ENCODE results near the gene VPS13A.
"Not testable (repeated sequence)": the region's sequence is repeated elsewhere in the genome, so short reads cannot be mapped to it uniquely, and the experiment has no call there.

VPS13A gene

DNA sequence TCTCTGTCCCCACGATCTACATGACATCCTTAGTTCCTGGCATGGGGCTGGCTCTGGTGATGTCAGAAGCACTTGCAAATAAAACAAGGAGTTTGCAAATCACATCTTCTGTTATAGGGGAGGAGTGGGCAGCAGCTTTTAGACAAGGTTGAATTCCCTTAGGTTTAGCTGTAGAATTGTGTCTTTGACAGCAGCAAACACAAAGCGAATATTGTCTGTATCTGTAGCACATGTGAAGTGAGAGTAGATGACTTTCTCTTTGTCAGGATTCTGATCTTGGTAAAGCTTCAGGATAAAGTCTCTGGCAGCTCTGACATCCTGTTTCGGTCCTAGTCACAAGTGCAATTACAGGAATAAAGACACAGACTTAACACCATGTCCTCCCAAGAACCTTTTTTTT, 246.5 kb downstream of the VPS13A start:
- no peak for DNase-seq (ENCODE audit: low spot score)

GRCh38 chr9:77424993-77425392, 247.7 kb downstream of the VPS13A start:
- DNase-seq (ENCODE audit: low spot score): no peak

- DNase-seq (ENCODE audit: low spot score): no peak
These were observed 249.4 kb downstream of the VPS13A start for GRCh38 chr9:77426712-77427111.

- no peak for DNase-seq (ENCODE audit: low spot score)
These were observed 250.1 kb downstream of the VPS13A start for GRCh38 chr9:77427256-77427927.

DNA sequence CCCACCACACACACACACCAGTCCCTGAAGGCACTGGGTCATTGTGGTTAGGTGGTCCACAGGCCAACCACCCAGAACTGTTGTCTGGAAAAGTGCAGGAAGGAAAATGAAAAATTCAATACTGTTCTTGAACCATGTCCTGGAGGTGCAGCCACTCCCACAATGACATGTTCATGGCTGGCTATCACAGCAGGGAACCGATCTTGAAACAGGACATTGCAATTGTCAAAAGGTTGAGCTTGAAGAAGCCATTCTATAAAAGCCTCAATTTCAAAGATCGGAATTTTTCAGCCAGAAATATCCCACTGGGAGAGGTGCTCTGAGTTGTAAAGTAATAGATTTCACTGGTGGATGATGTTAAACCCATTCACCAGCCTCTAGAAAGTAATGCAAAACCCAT, 252.6 kb downstream of the VPS13A start:
- no peak for DNase-seq (ENCODE audit: low spot score)

DNA sequence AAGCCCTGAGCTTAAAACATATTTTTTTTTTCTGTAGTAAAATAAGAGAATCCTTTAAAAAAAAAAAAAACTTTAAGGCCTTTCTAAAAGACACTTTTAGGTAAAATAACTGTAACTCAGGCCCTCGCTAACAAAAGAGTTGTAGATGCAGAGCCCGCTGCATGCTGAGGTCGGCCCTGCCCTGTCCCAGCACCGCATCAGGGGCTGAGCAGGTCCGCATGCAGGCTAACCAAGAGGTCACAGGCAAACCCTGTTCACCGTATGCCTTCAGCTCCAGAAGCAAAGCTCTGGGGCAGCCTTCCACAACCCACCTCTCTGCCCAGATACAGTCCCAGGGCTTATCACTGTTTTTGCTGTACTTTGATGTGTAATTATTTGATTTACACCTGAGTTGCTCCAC, 254.7 kb downstream of the VPS13A start:
- DNase-seq (ENCODE audit: low spot score): no peak

DNA sequence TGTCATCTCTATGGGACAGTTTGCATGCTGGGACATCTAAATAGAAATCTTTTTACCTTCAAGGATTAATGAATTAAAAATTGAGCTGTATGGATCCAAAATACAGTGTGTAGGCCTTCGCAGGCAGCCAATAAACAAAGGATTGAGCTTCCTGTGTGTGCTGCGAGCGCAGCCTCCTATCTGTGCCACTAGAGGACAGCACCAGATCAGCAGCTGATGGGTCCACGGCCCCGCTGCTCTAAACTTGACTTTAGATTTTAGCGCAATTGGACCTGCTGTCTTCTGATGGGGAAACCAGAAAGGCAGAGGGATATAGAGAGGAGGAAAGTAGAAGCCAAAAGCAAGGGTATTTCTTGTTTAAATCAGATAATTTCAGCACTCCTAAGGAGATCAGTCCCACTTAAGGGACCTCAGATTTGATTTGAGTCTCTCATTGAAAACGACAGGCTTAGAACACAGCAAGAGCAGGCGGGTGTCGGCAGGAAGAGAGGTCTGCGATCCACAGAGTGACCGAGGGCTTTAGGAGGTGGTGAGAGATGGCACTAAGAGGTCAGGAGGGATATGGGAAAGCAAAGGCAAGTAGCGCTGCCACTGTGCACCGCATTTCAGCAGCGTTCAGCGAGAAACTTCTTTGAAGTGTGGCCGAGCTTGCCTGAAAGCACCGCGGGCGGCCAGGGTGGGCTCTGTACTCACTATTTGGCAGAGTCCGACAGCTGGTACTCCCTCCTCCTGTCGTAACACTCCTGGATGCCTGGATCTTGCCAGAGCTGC, 256.5 kb downstream of the VPS13A start:
- DNase-seq (ENCODE audit: low spot score): peak; percentile 83

GRCh38 chr9:77435277-77435676, 257.9 kb downstream of the VPS13A start:
- DNase-seq (ENCODE audit: low spot score): no peak

GRCh38 chr9:77435688-77436087, 258.4 kb downstream of the VPS13A start:
- DNase-seq (ENCODE audit: low spot score): no peak

GRCh38 chr9:77438653-77439052, 261.3 kb downstream of the VPS13A start:
- no peak for DNase-seq (ENCODE audit: low spot score)

DNA sequence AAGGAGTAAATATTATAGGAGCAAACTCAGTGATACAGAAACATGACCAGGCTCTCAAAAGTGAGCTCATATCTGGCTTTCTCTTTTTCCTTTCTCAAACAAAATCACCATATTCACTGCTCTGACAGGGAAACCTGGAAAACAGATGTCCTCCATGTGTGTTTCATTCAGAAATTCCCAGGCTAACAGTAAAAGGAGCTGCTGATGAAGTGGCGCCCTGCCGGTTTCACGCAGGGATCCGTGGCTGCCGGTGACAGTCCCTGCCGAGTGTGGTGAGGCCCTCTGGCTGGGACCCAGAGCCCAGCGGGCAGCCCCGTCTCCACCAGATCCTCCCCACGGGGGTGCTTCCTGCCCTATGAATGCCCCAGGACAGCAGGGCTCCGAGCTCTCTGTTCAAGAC, 262.7 kb downstream of the VPS13A start:
- DNase-seq (ENCODE audit: low spot score): peak; percentile 62

GRCh38 chr9:77441124-77441523, 263.8 kb downstream of the VPS13A start:
- not testable (repeated sequence) for DNase-seq (ENCODE audit: low spot score)

GRCh38 chr9:77442436-77442835, 265.1 kb downstream of the VPS13A start:
- DNase-seq (ENCODE audit: low spot score): no peak

GRCh38 chr9:77447646-77448045, 270.3 kb downstream of the VPS13A start:
- no peak for DNase-seq (ENCODE audit: low spot score)

DNA sequence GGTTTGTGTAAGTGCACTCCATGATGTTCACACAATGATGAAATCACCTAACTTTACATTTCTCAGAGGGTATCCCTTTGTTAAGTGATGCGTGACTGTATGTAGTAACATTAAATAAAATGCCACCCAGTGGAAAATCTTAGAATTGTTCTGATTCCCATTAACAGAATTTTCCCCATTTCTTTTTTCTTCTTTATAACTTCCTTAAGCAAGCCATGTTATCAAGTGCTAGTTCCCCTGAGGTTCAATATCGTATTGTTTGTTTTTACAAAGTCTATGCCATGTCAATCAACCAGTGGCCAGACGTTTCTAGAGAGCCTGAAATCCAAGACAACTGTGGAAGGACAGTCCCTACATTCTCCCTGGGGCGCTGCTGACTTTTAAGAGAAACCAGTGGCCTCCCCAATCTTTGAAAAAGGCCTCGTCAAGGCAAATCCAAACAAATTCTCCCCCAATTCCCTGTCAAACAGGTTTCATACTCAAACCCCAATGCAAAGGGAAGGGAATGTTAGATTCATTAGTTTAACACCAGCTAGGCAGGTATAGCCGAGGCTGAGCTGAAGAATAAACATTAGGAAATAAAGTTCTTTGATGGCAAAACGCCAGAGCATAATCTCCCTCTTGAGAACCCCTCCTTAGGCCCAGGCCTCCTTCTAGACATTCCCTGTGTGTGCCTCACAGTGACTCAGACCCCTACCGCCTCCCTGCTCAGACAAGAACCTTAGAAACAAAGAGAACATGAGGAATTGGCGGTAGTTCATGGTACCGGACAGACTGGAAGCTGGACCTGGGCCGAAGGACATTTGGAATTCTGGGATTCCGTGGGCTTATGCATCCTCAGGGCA, 272.1 kb downstream of the VPS13A start:
- DNase-seq (ENCODE audit: low spot score): no peak

DNA sequence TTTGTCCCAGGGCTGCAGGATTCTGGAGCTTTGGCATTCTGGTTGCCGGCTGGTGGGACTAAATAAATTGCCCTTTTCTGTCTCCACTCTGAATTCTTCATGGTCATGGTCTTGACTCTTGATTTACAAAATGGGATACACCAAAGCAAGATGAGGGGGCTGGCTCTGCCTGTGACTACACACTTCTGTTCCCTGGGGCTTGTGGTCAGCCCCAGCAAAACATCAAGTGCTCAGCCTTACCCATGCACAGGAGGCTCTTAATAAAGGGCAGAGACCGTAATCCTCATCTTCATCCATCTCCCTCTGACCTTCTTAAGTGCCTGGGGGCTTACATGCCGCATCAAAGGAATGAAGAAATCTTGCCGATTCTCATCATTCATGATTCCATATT, 272.7 kb downstream of the VPS13A start:
- DNase-seq (ENCODE audit: low spot score): no peak

DNA sequence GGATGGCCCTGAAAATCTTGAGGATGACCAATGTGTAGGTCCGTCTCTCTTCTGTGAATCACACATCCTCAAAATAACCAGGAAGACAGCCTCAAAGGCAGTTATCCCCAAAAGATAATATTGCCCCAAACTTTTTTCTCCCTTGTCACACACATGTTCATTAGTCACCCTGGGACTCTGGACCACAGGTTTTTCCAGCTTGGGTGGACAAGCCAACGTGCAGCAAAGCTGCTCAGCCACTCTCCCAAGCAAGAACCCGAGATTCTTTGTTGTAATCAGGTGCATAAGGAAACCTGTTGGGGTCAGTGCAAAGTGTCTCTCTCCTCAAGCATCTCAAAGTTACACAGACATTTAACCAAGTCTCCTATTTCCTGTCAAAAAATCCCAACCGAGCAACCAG, 274.2 kb downstream of the VPS13A start:
- no peak for DNase-seq (ENCODE audit: low spot score)

- DNase-seq (ENCODE audit: low spot score): no peak
These were observed 276.7 kb downstream of the VPS13A start for GRCh38 chr9:77453825-77454647.

DNA sequence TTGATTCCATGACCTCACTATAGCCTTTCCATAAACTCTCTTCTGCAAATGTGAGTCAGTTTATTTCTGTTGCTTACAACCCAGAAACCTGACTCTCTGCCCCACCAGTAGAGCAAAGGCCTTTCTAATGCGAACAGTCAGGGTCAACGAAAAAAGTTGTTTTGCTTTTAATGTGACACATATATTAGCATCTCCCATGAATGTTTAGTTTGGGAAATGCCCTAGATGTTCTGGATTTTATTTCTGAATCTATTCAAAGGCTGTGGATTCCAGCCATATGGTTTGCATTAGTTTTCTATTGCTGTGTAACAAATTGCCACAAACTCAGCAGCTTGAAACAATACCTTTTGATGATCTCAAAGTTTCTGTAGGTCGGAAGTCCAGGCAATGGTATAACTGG, 277.3 kb downstream of the VPS13A start:
- DNase-seq (ENCODE audit: low spot score): no peak

- no peak for DNase-seq (ENCODE audit: low spot score)
These were observed 278.1 kb downstream of the VPS13A start for GRCh38 chr9:77455312-77455927.

- DNase-seq (ENCODE audit: low spot score): peak; percentile 83
These were observed 279.6 kb downstream of the VPS13A start for GRCh38 chr9:77456829-77457437.
